GM18505 (cell line): ENCODE measurements around the gene USP35.
A peak's percentile ranks its signal among the peaks of the same experiment; 100 is the strongest.

Source experiments
- ATAC-seq: cut with Tn5 transposase; IDR thresholded peaks from one replicate; pipeline ENCODE4 v1.9.1; 2021; ENCODE audit not compliant: unreplicated experiment
- POLR2A ChIP-seq: IDR thresholded peaks from 4 replicates; pipeline ENCODE4 v1.6.1; 2011; ENCODE audit warnings: borderline replicate concordance; ENCODE audit not compliant: insufficient read depth, insufficient read length; ENCODE audit errors: extremely low read depth

USP35 gene, protein sequence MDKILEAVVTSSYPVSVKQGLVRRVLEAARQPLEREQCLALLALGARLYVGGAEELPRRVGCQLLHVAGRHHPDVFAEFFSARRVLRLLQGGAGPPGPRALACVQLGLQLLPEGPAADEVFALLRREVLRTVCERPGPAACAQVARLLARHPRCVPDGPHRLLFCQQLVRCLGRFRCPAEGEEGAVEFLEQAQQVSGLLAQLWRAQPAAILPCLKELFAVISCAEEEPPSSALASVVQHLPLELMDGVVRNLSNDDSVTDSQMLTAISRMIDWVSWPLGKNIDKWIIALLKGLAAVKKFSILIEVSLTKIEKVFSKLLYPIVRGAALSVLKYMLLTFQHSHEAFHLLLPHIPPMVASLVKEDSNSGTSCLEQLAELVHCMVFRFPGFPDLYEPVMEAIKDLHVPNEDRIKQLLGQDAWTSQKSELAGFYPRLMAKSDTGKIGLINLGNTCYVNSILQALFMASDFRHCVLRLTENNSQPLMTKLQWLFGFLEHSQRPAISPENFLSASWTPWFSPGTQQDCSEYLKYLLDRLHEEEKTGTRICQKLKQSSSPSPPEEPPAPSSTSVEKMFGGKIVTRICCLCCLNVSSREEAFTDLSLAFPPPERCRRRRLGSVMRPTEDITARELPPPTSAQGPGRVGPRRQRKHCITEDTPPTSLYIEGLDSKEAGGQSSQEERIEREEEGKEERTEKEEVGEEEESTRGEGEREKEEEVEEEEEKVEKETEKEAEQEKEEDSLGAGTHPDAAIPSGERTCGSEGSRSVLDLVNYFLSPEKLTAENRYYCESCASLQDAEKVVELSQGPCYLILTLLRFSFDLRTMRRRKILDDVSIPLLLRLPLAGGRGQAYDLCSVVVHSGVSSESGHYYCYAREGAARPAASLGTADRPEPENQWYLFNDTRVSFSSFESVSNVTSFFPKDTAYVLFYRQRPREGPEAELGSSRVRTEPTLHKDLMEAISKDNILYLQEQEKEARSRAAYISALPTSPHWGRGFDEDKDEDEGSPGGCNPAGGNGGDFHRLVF

GRCh38 chr11:78188286-78189173, at the start of gene USP35, which contains the start of gene KCTD21:
USP35 (plus strand) TSS chr11:78188919; CDS start chr11:78196246, 7,327 bp downstream.
KCTD21 (minus strand) TSS chr11:78188626; CDS start chr11:78174554, 14,072 bp downstream.
- peak; percentile 64 for TF ChIP-seq POLR2A

DNA sequence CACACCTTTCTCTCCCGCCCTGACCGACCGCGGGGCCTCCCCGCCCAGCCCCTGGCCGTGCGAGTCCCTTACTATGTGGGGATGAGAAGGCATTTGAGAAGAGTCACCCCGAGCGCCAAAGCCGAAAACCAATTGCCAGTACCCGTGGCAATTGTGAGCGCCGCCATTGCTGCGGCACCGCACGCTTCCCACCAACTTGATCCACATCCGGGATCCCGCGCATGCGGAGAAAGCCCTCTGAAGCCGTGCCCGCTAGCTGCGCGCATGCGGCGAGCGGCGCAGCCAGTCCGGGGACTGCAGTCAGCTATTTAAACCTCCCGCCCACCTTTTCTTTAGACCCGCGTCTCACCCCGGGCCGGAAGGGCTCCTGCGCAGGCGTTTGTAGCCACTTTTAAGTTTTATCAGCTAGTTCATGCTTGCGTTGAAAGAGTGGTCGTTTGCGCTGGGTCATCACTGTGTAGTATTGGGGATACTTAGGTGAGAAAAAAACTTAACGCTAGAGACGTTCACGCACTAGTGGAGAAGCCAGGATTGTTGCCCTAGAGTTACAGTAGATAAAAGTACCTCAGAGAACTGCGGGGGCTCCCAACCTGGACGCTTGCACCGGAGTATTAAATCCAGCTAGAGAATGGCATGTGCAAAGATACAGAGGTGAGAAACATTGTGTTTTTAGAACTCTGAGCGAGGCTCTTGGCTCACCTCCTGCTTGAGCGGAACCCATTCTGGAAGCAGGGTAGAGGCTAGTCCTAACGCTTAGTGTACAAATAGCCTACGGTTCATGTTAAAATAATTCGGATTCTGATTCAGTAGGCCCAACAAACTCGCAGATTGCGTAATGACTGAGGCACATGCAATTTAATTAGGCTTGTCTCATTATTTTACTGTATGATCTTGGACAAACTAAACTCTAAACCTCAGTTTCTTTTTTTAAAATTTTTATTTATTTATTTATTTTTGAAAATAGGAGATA, 49.0 kb upstream of the USP35 start, which contains the start of gene ALG8:
ALG8 (minus strand) TSS at position 205 of the 970 bp plus-strand sequence; CDS start at position 167, 38 bp downstream.
- peak; percentile 94 for TF ChIP-seq POLR2A
- ATAC-seq = peak; percentile 92

More at GRCh38 chr11:78188286-78189173, at the start of gene USP35, which contains the start of gene KCTD21:
- ATAC-seq = peak; percentile 95

GRCh38 chr11:78140392-78141077, 48.2 kb upstream of the USP35 start:
- ATAC-seq = no peak
- TF ChIP-seq POLR2A = no peak

- no peak for ATAC-seq
- TF ChIP-seq POLR2A = no peak
Observed at GRCh38 chr11:78145511-78146025, 43.2 kb upstream of the USP35 start.

- TF ChIP-seq POLR2A = no peak
- ATAC-seq = no peak
Observed at GRCh38 chr11:78147807-78148206, 40.9 kb upstream of the USP35 start.

- no peak for TF ChIP-seq POLR2A
- ATAC-seq = no peak
Observed at GRCh38 chr11:78149646-78150045, 39.1 kb upstream of the USP35 start.

DNA sequence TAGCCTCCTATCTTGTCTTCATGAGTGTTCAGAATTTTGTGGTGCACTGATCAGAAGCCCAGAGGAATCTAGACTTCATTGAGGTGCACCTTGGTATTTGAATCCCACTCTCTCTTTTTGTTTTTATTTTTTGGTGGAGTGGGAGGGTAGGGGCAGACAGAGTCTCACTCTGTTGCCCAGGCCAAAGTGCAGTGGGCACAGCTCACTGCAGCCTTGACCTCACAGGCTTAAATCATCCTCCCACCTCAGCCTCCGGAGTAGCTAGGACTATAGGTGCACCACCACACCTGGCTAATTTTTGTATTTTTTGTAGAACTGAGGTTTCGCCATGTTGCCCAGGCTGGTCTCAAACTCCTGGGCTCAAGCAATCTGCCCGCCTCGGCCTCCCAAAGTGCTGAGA, 38.4 kb upstream of the USP35 start:
- ATAC-seq = no peak
- no peak for TF ChIP-seq POLR2A

- no peak for ATAC-seq
- no peak for TF ChIP-seq POLR2A
Observed at GRCh38 chr11:78150754-78151153, 38.0 kb upstream of the USP35 start.

DNA sequence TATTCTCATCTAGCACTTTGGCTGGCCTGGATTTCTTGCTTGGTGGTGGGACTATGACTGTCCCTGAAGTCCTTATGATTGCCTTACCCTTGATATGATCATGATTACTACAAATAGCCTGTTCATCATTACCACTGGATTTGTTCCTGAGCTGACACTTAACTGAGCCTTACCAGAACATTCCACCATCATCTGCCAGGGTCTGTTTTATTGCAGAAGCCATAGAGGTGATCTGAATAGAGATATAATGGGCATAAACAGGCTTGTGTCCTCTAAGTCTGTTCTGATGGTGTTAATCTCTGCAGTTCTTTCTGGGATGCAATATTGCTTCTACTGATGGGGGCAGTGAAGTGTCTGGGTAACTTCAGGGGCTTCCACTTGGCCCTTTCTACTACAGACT, 36.9 kb upstream of the USP35 start:
- no peak for TF ChIP-seq POLR2A
- ATAC-seq = no peak

DNA sequence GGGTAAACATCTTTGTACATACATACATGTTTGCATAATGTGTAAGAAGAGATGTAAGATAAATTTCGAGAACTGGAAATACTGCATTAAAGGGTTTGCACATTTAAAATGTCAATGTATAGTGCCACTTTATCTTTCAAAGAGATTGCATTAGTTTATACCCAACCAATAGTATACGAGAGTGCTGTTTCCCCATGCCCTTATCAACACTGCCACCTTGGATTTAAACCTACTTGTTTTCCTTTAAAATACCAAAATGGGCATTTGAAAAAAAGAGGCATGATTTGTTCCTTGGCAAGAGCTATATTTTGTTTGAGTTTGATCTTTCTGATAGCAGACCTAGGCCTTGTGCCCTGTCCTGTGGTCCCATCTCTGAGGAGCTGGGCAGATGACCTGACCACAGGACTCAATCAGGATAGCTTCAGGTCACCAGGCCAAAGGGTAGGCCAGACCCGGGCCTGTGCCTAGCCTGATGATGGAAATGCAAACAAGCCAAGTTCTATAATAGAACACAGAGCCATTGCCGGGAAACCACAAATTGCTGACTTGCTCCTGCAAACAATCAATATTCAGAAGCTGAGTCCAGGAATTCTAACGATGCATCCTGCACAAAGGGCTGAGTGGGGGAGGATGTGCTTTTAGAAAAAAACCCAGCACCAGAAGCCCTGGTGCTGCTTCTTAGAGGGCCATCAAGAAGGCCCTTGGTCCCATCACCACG, 32.4 kb upstream of the USP35 start:
- ATAC-seq = no peak
- TF ChIP-seq POLR2A = no peak

GRCh38 chr11:78158987-78159652, 29.6 kb upstream of the USP35 start:
- TF ChIP-seq POLR2A = no peak
- ATAC-seq = no peak
